Midbrain (tissue), 1 donor: ENCODE results near the gene FAM200A.
"Not testable (repeated sequence)": the region's sequence is repeated elsewhere in the genome, so short reads cannot be mapped to it uniquely, and the experiment has no call there.

Experiments used
- DNase-seq: peaks from one replicate; lab custom pipeline; 2025; lab: John Stamatoyannopoulos, UW

FAM200A gene

GRCh38 chr7:99504281-99504602 is 47.7 kb downstream of the FAM200A start:
- no peak for DNase-seq

- not testable (repeated sequence) for DNase-seq
These were observed 50.7 kb downstream of the FAM200A start for GRCh38 chr7:99501236-99501635.

DNA sequence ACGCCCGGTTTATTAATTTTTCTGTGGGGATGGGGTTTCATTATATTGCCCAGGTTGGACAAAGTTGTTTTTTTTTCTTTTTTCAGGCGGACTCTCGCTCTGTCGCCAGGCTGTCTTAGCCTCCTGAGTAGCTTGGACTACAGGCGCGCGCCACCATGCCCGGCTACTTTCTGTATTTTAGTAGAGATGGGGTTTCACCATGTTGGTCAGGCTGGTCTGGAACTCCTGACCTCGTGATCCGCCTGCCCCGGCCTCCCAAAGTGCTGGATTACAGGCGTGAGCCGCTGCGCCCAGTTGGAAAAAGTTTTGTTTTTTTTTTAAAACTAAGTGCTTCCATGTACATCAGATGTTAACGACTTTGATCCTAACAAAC is 51.3 kb downstream of the FAM200A start:
- DNase-seq = no peak

DNA sequence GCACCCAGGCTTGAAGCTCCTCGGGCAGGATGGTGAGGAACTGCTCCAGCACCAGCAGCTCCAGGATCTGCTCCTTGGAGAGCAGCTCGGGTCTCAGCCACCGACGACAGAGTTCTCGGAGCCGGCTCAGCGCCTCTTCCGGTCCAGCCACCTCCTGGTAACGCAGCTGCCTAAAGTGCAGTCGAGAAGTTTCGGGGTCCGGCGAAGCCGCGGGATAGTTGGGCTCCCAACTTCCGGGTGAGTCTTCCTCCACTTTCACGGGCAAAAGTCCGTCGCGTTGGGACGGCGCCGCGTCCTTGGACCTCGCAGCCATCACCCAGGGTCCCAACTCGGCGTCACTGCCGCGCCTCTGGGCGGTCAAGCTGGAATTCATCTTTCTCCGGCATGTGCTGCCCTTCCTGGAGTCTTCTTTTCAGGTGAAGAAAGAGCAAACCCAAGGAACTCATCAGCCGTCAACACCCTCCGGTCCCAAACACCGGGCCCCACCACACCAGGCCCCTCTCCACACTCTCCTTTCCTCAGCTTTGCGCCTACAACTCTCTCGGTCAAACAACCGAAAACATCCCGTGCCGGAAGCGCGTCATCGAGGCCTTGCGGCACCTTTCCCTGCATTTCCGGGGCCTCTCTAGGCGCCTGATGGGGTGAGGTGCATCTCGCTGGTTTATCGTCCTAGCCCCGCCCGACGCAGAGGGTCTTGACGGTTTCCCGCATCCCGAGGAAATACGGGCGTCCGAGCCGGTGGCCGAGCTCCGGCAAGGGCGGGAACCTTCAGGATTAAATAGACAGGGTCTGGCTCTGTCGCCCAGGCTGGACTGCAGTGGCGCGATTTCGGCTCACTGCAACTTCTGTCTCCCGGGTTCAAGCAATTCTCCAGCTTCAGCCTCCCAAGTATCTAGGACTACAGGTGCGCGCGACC is 51.9 kb downstream of the FAM200A start, which contains the start of gene ZNF394:
ZNF394 (minus strand) TSS at position 561 of the 916 bp plus-strand sequence; CDS start at position 373, 188 bp downstream.
- DNase-seq = peak; percentile 95

GRCh38 chr7:99499371-99499720 is 52.6 kb downstream of the FAM200A start:
- no peak for DNase-seq

- DNase-seq = no peak
These were observed 53.4 kb downstream of the FAM200A start for GRCh38 chr7:99498546-99498944.

- DNase-seq = no peak
These were observed 54.0 kb downstream of the FAM200A start for GRCh38 chr7:99497766-99498545.
